Measurements from ENCODE around the gene ARPC1A.

Gene ARPC1A

DNA sequence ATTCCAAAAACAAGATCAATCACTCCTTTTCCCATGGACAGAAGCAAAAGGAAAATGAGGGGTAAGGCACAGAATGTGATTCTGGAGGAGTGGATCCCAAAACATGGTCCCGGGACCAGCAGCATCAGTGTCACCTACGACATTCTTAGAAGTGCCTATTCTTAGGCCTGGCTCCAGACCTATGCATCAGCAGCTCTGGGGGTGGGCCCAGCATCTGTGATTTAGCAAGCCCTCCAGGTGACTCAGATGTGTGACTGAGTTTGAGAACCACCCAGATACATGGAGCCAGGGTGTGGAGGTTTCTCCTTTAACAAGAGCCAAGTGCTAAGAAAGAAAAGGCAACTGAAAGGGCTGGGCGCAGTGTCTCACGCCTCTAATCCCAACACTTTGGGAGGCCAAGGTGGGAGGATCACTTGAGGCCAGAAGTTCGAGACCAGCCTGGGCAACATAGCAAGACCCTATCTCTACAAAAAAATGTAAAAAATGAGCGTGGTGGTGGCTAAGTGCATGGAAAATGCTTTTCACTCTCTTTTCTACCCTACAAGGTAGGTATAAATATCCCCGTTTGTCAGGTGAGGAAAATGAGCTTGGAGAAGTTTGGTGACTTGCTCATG, 17.1 kb upstream of the ARPC1A start:
- ChIA-PET CTCF (no interaction called here), POLR2A (no interaction called here)
- no peak for DNase-seq (ENCODE audit: extremely low spot score)

DNA sequence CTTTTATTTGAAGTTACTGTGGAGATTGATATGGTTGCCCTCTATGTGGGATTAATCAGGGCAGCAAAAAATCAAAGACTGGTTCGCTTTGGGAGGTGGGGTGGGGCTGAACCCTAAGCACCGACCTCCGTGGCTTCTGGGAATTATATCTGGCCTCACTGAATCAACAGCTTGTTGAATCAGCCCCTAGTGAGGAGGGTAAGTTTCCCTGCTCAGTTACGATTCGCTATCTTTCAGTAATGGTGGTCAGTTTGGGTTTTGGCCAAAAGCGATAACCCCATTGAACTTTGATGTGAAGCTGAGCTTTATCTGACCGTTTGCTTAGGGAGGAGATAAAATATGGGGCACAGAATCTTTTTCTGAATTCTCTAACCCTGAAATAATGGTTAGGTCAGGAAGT, 16.6 kb upstream of the ARPC1A start:
- DNase-seq (ENCODE audit: extremely low spot score) = no peak
- ChIA-PET POLR2A (no interaction called here), CTCF (no interaction called here)
- TF ChIP-seq, protein P1, sequence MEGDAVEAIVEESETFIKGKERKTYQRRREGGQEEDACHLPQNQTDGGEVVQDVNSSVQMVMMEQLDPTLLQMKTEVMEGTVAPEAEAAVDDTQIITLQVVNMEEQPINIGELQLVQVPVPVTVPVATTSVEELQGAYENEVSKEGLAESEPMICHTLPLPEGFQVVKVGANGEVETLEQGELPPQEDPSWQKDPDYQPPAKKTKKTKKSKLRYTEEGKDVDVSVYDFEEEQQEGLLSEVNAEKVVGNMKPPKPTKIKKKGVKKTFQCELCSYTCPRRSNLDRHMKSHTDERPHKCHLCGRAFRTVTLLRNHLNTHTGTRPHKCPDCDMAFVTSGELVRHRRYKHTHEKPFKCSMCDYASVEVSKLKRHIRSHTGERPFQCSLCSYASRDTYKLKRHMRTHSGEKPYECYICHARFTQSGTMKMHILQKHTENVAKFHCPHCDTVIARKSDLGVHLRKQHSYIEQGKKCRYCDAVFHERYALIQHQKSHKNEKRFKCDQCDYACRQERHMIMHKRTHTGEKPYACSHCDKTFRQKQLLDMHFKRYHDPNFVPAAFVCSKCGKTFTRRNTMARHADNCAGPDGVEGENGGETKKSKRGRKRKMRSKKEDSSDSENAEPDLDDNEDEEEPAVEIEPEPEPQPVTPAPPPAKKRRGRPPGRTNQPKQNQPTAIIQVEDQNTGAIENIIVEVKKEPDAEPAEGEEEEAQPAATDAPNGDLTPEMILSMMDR (IDR thresholded peaks at IDR 0.05; ENCODE audit: control extremely low read depth, extremely low read depth, low read depth, missing control alignments) = no peak

More for the DNA sequence above, 17.1 kb upstream of the ARPC1A start:
- TF ChIP-seq, protein P1 (IDR thresholded peaks at IDR 0.05; ENCODE audit: control extremely low read depth, extremely low read depth, low read depth, missing control alignments) = no peak

DNA sequence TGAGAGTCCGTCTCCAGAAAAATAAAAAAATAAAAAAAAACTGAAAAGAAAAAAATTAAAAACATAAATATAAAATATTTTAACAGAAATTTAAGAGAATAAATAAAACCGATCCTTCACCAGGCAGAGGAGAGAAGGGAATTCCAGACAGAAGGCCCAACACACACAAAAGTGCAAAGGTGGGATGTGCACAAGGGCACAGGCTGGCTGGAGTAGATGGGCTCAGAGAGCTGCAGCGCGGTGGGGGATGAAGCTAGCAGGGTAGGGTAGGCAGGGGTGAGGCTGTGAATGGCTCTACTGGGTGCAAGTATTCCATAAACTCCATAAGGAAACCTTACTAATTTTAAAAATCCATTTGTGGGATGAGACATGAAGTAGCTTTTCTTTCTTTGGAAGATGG, 15.7 kb upstream of the ARPC1A start:
- DNase-seq (ENCODE audit: extremely low spot score) = no peak
- TF ChIP-seq, protein P1 (IDR thresholded peaks at IDR 0.05; ENCODE audit: control extremely low read depth, extremely low read depth, low read depth, missing control alignments) = no peak
- POLR2A ChIA-PET = interaction anchor here (0.5 kb wide), 1 partner anchor 1361 kb away, joined by 3 read pairs; no protein-coding TSS in a partner anchor
- CTCF ChIA-PET = interaction anchor here (0.8 to 2.5 kb wide), 6 partner anchors 8 to 279 kb away, joined by 3 to 12 read pairs (median 4); no protein-coding TSS in a partner anchor

DNA sequence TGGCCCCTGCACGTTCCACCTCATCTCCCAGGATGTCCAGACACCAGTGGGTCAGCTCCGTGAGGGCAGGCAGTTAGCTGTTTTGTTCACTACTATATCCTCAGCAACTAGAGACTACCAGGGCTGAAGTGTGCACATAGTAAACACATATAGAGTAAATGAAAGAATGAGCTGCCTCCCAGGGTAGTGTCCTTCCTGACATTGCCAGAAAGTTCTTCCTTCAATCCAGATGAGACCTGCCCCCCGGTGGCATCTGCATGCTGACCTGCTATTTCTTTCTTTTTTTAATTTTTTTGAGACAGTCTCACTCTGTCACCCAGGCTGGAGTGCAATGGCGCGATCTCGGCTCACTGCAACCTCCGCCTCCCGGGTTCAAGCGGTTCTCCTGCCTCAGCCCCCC, 14.0 kb upstream of the ARPC1A start:
- DNase-seq (ENCODE audit: extremely low spot score) = no peak
- CTCF ChIA-PET = interaction anchor here (1.0 to 2.5 kb wide), 9 partner anchors 9 to 275 kb away, joined by 3 to 12 read pairs (median 4); no protein-coding TSS in a partner anchor
- POLR2A ChIA-PET = no interaction called here
- TF ChIP-seq, protein P1 (IDR thresholded peaks at IDR 0.05; ENCODE audit: control extremely low read depth, extremely low read depth, low read depth, missing control alignments) = no peak

DNA sequence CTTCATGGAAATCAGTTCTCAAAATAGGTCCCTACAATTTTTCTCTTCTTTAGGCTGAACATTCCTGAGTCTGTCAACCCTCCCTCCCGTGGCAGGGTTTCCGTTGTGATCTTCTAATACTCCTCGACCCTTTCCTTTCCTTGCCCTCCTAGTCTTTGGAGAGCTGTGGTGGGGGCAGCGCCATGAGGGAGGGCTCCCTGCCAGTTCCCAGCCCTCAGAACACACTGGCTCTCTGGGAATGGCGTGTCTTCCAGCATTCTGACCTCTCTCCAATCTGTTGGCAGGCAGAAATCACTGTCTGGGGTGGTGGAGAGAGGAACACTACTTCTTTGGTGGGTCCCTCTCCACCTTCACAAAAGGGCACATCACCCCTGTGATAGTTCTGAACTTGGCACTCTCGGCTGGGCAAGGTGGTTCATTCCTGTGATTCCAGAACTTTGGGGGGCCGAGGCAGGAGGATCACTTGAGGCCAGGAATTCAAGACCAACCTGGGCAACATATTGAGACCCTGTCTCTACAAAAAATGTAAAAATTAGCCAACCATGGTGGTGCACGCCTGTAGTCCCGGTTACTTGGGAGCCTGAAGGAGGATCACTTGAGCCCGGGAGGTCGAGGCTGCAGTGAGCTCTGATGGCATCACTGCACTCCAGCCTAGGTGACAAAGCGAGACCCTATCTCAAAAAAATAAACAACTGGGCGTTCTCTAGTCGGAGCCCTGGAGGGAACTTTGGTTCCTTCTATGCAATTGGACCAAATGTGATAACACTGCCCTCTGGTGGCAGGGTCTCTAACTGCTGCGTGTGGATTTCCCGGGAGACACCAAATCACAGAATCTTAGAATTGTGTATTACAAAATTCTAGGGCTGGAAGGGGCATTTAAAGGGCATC, 13.1 kb upstream of the ARPC1A start:
- ChIA-PET CTCF (interaction anchor here (0.7 to 3.7 kb wide), 24 partner anchors 8 to 274 kb away, joined by 3 to 36 read pairs (median 4); partner anchors contain the start of gene ARPC1A), POLR2A (no interaction called here)
- TF ChIP-seq, protein P1 (IDR thresholded peaks at IDR 0.05; ENCODE audit: control extremely low read depth, extremely low read depth, low read depth, missing control alignments) = peak; percentile 87
- peak; percentile 74 for DNase-seq (ENCODE audit: extremely low spot score)

DNA sequence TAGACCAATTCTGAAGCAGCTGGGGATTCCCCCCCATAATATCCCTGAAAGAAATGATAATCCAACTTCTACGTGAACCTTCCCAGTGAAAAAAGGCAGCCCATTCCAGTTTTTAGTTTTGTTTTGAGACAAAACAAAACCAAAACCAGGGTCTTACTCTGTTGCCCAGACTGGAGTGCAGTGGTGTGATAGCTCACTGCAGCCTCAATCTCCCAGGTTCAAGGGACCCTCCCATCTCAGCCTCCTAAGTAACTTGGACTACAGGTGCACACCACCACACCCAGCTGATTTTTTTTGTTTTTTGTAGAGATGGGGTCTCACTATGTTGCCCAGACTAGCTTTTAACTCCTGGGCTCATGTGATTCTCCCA, 12.5 kb upstream of the ARPC1A start:
- ChIA-PET CTCF (interaction anchor here (0.7 to 3.7 kb wide), 22 partner anchors 9 to 441 kb away, joined by 3 to 36 read pairs (median 3); partner anchors contain the start of gene ARPC1A), POLR2A (no interaction called here)
- no peak for DNase-seq (ENCODE audit: extremely low spot score)
- TF ChIP-seq, protein P1 (IDR thresholded peaks at IDR 0.05; ENCODE audit: control extremely low read depth, extremely low read depth, low read depth, missing control alignments) = no peak

All from GM10248 (cell line).